Ishikawa (cell line): Measurements from ENCODE around the gene OVOL1.

Experiments used
- CEBPB ChIP-seq: IDR thresholded peaks from 2 replicates; pipeline ENCODE4 v1.6.1; 2012
- CREB1 ChIP-seq: IDR thresholded peaks from 2 replicates; pipeline ENCODE4 v1.6.1; 2012; ENCODE audit warnings: low read depth
- EGR1 ChIP-seq: IDR thresholded peaks from 2 replicates; pipeline ENCODE4 v1.6.1; 2012
- EP300 ChIP-seq: IDR thresholded peaks from 2 replicates; pipeline ENCODE4 v1.6.1; 2012; ENCODE audit warnings: borderline replicate concordance
- FOXM1 ChIP-seq: IDR thresholded peaks from 2 replicates; pipeline ENCODE4 v1.6.1; 2012; ENCODE audit warnings: low read depth, borderline replicate concordance
- NFIC ChIP-seq: IDR thresholded peaks from 2 replicates; pipeline ENCODE4 v1.6.1; 2012
- RAD21 ChIP-seq: IDR thresholded peaks from 2 replicates; pipeline ENCODE4 v1.6.1; 2012; ENCODE audit warnings: low read depth
- TAF1 ChIP-seq: IDR thresholded peaks from 2 replicates; pipeline ENCODE4 v1.6.1; 2012; ENCODE audit warnings: low read depth, mild to moderate bottlenecking
- TCF12 ChIP-seq: IDR thresholded peaks from 2 replicates; pipeline ENCODE4 v1.6.1; 2012; ENCODE audit warnings: low read depth
- TEAD4 ChIP-seq: IDR thresholded peaks from 2 replicates; pipeline ENCODE4 v1.6.1; 2012
- USF1 ChIP-seq: IDR thresholded peaks from 2 replicates; pipeline ENCODE4 v1.6.1; 2012
- YY1 ChIP-seq: IDR thresholded peaks from 2 replicates; pipeline ENCODE4 v1.6.1; 2012; ENCODE audit warnings: low read depth
- ZBTB7A ChIP-seq: IDR thresholded peaks from 2 replicates; pipeline ENCODE4 v1.6.1; 2012; ENCODE audit warnings: low read depth
- TF ChIP-seq, protein P1 (sequence below): IDR thresholded peaks from 2 replicates; pipeline ENCODE4 v1.6.1; 2012
- TF ChIP-seq, protein P2 (sequence below): IDR thresholded peaks from 2 replicates; pipeline ENCODE4 v1.6.1; 2012; ENCODE audit warnings: low read depth, mild to moderate bottlenecking

The OVOL1 gene

GRCh38 chr11:65786786-65787636 lies at the start of gene OVOL1:
Gene OVOL1 (plus strand): TSS chr11:65787063. CDS start chr11:65787374, 311 bp downstream.
- TF ChIP-seq TAF1 (no peak; the same call in 1 of the 2 replicates), TCF12 (peak; percentile 23; the same call in 1 of the 2 replicates), FOXM1 (no peak), NFIC (no peak), USF1 (no peak), EGR1 (no peak), CREB1 (no peak), CEBPB (no peak), EP300 (0 out of 2 replicates have a peak, but pooled peaks have one; percentile 9), TEAD4 (no peak), ZBTB7A (peak; percentile 49; the same call in 1 of the 2 replicates), YY1 (no peak), RAD21 (no peak)
- TF ChIP-seq, protein P1, sequence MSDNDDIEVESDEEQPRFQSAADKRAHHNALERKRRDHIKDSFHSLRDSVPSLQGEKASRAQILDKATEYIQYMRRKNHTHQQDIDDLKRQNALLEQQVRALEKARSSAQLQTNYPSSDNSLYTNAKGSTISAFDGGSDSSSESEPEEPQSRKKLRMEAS = peak; percentile 78
- TF ChIP-seq, protein P2, sequence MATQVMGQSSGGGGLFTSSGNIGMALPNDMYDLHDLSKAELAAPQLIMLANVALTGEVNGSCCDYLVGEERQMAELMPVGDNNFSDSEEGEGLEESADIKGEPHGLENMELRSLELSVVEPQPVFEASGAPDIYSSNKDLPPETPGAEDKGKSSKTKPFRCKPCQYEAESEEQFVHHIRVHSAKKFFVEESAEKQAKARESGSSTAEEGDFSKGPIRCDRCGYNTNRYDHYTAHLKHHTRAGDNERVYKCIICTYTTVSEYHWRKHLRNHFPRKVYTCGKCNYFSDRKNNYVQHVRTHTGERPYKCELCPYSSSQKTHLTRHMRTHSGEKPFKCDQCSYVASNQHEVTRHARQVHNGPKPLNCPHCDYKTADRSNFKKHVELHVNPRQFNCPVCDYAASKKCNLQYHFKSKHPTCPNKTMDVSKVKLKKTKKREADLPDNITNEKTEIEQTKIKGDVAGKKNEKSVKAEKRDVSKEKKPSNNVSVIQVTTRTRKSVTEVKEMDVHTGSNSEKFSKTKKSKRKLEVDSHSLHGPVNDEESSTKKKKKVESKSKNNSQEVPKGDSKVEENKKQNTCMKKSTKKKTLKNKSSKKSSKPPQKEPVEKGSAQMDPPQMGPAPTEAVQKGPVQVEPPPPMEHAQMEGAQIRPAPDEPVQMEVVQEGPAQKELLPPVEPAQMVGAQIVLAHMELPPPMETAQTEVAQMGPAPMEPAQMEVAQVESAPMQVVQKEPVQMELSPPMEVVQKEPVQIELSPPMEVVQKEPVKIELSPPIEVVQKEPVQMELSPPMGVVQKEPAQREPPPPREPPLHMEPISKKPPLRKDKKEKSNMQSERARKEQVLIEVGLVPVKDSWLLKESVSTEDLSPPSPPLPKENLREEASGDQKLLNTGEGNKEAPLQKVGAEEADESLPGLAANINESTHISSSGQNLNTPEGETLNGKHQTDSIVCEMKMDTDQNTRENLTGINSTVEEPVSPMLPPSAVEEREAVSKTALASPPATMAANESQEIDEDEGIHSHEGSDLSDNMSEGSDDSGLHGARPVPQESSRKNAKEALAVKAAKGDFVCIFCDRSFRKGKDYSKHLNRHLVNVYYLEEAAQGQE = no peak

DNA sequence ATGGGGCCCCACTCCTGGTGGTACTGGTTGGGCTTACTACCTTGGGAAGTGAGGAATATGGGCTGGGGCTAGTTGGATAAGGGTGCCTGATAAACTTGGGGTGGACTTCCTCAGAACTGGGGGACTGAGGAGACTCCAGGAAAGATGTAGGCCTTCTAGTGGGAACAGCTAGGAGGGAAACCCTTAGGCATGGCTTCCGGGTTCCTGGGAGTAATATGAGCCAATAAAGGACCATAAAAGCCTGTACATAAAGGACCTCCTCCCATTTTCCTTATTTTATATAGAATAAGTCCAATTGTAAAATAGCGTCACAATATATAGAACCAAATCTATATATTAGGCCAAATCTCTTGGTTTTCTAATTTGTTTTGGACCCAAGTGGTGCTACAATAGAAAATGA lies 47.8 kb upstream of the OVOL1 start:
- TF ChIP-seq, protein P2 = no peak
- TF ChIP-seq ZBTB7A (no peak), CEBPB (no peak), TCF12 (no peak), NFIC (no peak), TAF1 (no peak), YY1 (no peak), EP300 (no peak), FOXM1 (no peak), CREB1 (no peak), USF1 (no peak), RAD21 (no peak), EGR1 (no peak)

- TF ChIP-seq TEAD4 = no peak
- no peak for TF ChIP-seq TCF12
- TF ChIP-seq, protein P2 = no peak
- TF ChIP-seq EP300 = no peak
- TF ChIP-seq CEBPB = no peak
- TF ChIP-seq FOXM1 = no peak
- no peak for TF ChIP-seq ZBTB7A
- TF ChIP-seq EGR1 = no peak
- no peak for TF ChIP-seq RAD21
- TF ChIP-seq CREB1 = no peak
- TF ChIP-seq USF1 = no peak
- no peak for TF ChIP-seq YY1
- TF ChIP-seq TAF1 = no peak
- TF ChIP-seq, protein P1 = no peak
- no peak for TF ChIP-seq NFIC
Observed at GRCh38 chr11:65741185-65741584, 45.7 kb upstream of the OVOL1 start.
